Upper lobe of left lung (tissue), 4 donors: ENCODE data around the gene GPA33.

ENCODE experiments used
- POLR2AphosphoS5 ChIP-seq, 2 donors: sonication (generic); formaldehyde crosslinking; IDR thresholded peaks; one replicate each; pipeline ENCODE4 v1.5.1; 2017; ENCODE audit warnings: antibody characterized with exemption in 2 of 2
- TF ChIP-seq, protein P1 (sequence below), 6 experiments: fragments of 450-650 bp in 4 of 6; fragments of 200-600 bp in 2 of 6; sonication (generic) in 2 of 6; IDR thresholded peaks; one replicate each; pipeline ENCODE4 v1.5.1; 2016 to 2019; ENCODE audit warnings: antibody characterized with exemption in 6 of 6

DNA sequence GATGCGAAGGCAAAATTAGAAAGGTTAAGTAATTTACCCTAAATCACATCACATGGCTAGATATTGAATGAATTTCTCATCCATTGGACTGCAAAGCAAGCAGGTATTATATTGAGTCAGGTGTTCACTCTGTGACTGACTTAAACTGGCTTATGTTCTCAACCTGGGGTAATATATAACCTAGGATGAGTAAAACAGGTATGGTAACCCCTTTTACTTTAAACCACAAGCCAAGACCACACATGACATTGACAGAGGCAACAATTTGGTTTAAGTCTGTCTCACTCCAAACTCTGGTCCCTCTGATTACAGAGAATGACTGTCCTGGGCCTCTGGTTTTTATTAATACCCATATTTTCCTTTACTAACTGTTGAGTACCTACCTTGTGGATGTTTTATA, 67.8 kb downstream of the GPA33 start:
- TF ChIP-seq, protein P1, sequence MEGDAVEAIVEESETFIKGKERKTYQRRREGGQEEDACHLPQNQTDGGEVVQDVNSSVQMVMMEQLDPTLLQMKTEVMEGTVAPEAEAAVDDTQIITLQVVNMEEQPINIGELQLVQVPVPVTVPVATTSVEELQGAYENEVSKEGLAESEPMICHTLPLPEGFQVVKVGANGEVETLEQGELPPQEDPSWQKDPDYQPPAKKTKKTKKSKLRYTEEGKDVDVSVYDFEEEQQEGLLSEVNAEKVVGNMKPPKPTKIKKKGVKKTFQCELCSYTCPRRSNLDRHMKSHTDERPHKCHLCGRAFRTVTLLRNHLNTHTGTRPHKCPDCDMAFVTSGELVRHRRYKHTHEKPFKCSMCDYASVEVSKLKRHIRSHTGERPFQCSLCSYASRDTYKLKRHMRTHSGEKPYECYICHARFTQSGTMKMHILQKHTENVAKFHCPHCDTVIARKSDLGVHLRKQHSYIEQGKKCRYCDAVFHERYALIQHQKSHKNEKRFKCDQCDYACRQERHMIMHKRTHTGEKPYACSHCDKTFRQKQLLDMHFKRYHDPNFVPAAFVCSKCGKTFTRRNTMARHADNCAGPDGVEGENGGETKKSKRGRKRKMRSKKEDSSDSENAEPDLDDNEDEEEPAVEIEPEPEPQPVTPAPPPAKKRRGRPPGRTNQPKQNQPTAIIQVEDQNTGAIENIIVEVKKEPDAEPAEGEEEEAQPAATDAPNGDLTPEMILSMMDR (IDR thresholded peaks at IDR 0.05) = no peak
- no peak for TF ChIP-seq POLR2AphosphoS5 (IDR thresholded peaks at IDR 0.05)
